Keratinocyte (primary cell): Measurements from ENCODE around the gene CNNM4. TPM values are rescaled to one million over a fixed set of nuclear protein-coding genes. Genes with fewer than 3 reads are reported as not detected.

Experiments used
- DNase-seq: peaks from one replicate; pipeline ENCODE4 v3.0.0-alpha.2; 2011; ENCODE audit warnings: low read depth, missing footprints, low spot score
- FAIRE-seq: peaks from 2 replicates; lab custom pipeline; 2011; peaks lifted over from hg19 to GRCh38; lab: Jason Lieb, UNC
- H2AFZ ChIP-seq: 2 replicates; pipeline ENCODE4 v1.6.0; 2012; ENCODE audit warnings: low read length, control low read depth, inconsistent platforms; ENCODE audit not compliant: control insufficient read depth
- H3K27ac ChIP-seq: 2 replicates; pipeline ENCODE4 v1.5.1; 2011; ENCODE audit warnings: low read length; ENCODE audit not compliant: control insufficient read depth, insufficient read depth
- H3K27me3 ChIP-seq: 3 replicates; pipeline ENCODE4 v1.6.0; 2011; ENCODE audit warnings: low read length; ENCODE audit not compliant: control insufficient read depth, insufficient read depth; ENCODE audit errors: extremely low read depth
- H3K36me3 ChIP-seq, 2 experiments: 2 replicates in 1 of 2; 3 replicates in 1 of 2; pipeline ENCODE4 v1.5.1; 2011; ENCODE audit warnings: low read length in 2 of 2, mild to moderate bottlenecking in 1 of 2; ENCODE audit not compliant: control insufficient read depth in 2 of 2, insufficient read depth in 2 of 2; ENCODE audit errors: extremely low read depth in 1 of 2
- H3K4me1 ChIP-seq: 3 replicates; pipeline ENCODE4 v1.5.1; 2011; ENCODE audit warnings: low read length; ENCODE audit not compliant: control insufficient read depth, insufficient read depth; ENCODE audit errors: extremely low read depth
- H3K4me2 ChIP-seq: 3 replicates; pipeline ENCODE4 v1.6.0; 2011; ENCODE audit warnings: low read depth, low read length; ENCODE audit not compliant: control insufficient read depth, insufficient read depth; ENCODE audit errors: extremely low read depth
- H3K4me3 ChIP-seq, 3 experiments: fragments of 200-600 bp in 1 of 3; sonication (generic) in 1 of 3; 2 replicates in 2 of 3; 3 replicates in 1 of 3; pipeline ENCODE4 v1.5.1; 2011 to 2016; ENCODE audit warnings: low read length in 3 of 3, mild to moderate bottlenecking in 3 of 3, control low read depth in 2 of 3, inconsistent platforms in 1 of 3, low read depth in 1 of 3, mixed read lengths in 1 of 3, mixed run types in 1 of 3, moderate library complexity in 1 of 3; ENCODE audit not compliant: control insufficient read depth in 2 of 3, insufficient read depth in 2 of 3; ENCODE audit errors: extremely low read depth in 1 of 3
- H3K79me2 ChIP-seq: 2 replicates; pipeline ENCODE4 v1.6.0; 2012; ENCODE audit warnings: low read length; ENCODE audit not compliant: control insufficient read depth, insufficient read depth
- H3K9ac ChIP-seq: 3 replicates; pipeline ENCODE4 v1.6.0; 2011; ENCODE audit warnings: low read length; ENCODE audit not compliant: control insufficient read depth, insufficient read depth; ENCODE audit errors: extremely low read depth
- H3K9me1 ChIP-seq: 3 replicates; pipeline ENCODE4 v1.6.0; 2011; ENCODE audit warnings: low read length; ENCODE audit not compliant: control insufficient read depth, insufficient read depth; ENCODE audit errors: extremely low read depth
- H3K9me3 ChIP-seq: 2 replicates; pipeline ENCODE4 v1.5.1; 2012; ENCODE audit warnings: low read depth, low read length; ENCODE audit not compliant: control insufficient read depth
- H4K20me1 ChIP-seq: 3 replicates; pipeline ENCODE4 v1.6.0; 2011; ENCODE audit warnings: low read length; ENCODE audit not compliant: control insufficient read depth, insufficient read depth; ENCODE audit errors: extremely low read depth
- CTCF ChIP-seq, 3 experiments: IDR thresholded peaks in 1 of 3; conservative IDR thresholded peaks in 1 of 3; optimal IDR thresholded peaks in 1 of 3; 2 replicates in 2 of 3; 3 replicates in 1 of 3; pipeline versions ENCODE3 to v1.5.1; 2011; ENCODE audit warnings: low read length in 3 of 3, mild to moderate bottlenecking in 3 of 3, moderate library complexity in 2 of 3, control low read depth in 1 of 3, inconsistent platforms in 1 of 3; ENCODE audit not compliant: insufficient read depth in 2 of 3; ENCODE audit errors: extremely low read depth in 1 of 3
- EZH2 ChIP-seq: IDR thresholded peaks from one replicate; pipeline ENCODE4 v1.6.1; 2012; ENCODE audit warnings: inconsistent platforms, mild to moderate bottlenecking, low read length, moderate library complexity
- dilution Hi-C: fragments of 300-500 bp; cut with MboI; formaldehyde crosslinking; loops from one replicate; pipeline ENCODE4 v1.7.0; 2020; ENCODE audit warnings: low sequenced_read_pairs; ENCODE audit not compliant: extremely low pct_ligation_motif_present
- polyA plus RNA-seq, 5 experiments: library from polyadenylated mRNA; depleted of rRNA in 3 of 5; stranded (reverse) in 3 of 5; stranded (forward) in 1 of 5; unstranded in 1 of 5; fragments of >200 nt; gene quantifications; 1 replicate in 1 of 5; 2 replicates in 3 of 5; 3 replicates in 1 of 5; pipeline versions ENCODE4 v1.2.1 to v1.2.3, GENCODE V29; 2011 to 2012; ENCODE audit warnings: missing spikeins in 2 of 5, low read depth in 1 of 5, low replicate concordance in 1 of 5

The CNNM4 gene
- polyA plus RNA-seq, 1 donor (not counting 4 experiments of a cell fraction or from before 2014, with no cell fraction given): 4.4 TPM

GRCh38 chr2:96838345-96839292 lies 77.9 kb downstream of the CNNM4 start:
- dilution Hi-C loops: no loop called here
- no peak overlapping the region for H3K4me3 ChIP-seq

GRCh38 chr2:96839293-96839874 lies 78.7 kb downstream of the CNNM4 start:
- no peak overlapping the region for H2AFZ ChIP-seq
- no peak overlapping the region for H3K27ac ChIP-seq
- dilution Hi-C loops: no loop called here
- H3K9me1 ChIP-seq: no peaks in the 10 kb centered on the region
- H3K4me1 ChIP-seq: no peaks in the 10 kb centered on the region
- DNase-seq: no peak
- no peaks in the 10 kb centered on the region for H3K9me3 ChIP-seq
- TF ChIP-seq EZH2: no peak
- no peak for TF ChIP-seq CTCF (optimal IDR thresholded peaks at IDR 0.05 in 1 of 3, IDR thresholded peaks at IDR 0.05 in 1 of 3, conservative IDR thresholded peaks at IDR 0.05 in 1 of 3; ENCODE audit: extremely low read depth in 1 of 3, insufficient read depth in 2 of 3, low read length in 3 of 3)
- no peak overlapping the region for H3K4me2 ChIP-seq
- no peak overlapping the region for H3K4me3 ChIP-seq
- no peaks in the 10 kb centered on the region for H3K79me2 ChIP-seq
- H4K20me1 ChIP-seq: peaks cover 3% of the 10 kb centered on the region
- no peaks in the 10 kb centered on the region for H3K27me3 ChIP-seq
- H3K36me3 ChIP-seq: peaks cover 0 to 2% of the 10 kb centered on the region in 2 experiments
- no peak for FAIRE-seq
- H3K9ac ChIP-seq: no peak overlapping the region

More at GRCh38 chr2:96838345-96839292, 77.9 kb downstream of the CNNM4 start:
- H3K4me1 ChIP-seq: no peaks in the 10 kb centered on the region
- H2AFZ ChIP-seq: no peak overlapping the region
- peaks cover 3% of the 10 kb centered on the region for H4K20me1 ChIP-seq
- TF ChIP-seq EZH2 (no peak), CTCF (optimal IDR thresholded peaks at IDR 0.05 in 1 of 3, IDR thresholded peaks at IDR 0.05 in 1 of 3, conservative IDR thresholded peaks at IDR 0.05 in 1 of 3; ENCODE audit: extremely low read depth in 1 of 3, insufficient read depth in 2 of 3, low read length in 3 of 3) (no peak)
- H3K79me2 ChIP-seq: no peaks in the 10 kb centered on the region
- no peak overlapping the region for H3K4me2 ChIP-seq
- H3K27me3 ChIP-seq: no peaks in the 10 kb centered on the region
- H3K27ac ChIP-seq: no peak overlapping the region
- no peak overlapping the region for H3K9ac ChIP-seq
- H3K36me3 ChIP-seq: peaks cover 0 to 2% of the 10 kb centered on the region in 2 experiments
- no peak for FAIRE-seq
- DNase-seq: no peak
- H3K9me3 ChIP-seq: no peaks in the 10 kb centered on the region
- H3K9me1 ChIP-seq: no peaks in the 10 kb centered on the region
